WTC11 (cell line): ENCODE measurements around the gene TSPAN7. TPM values are rescaled to one million over a fixed set of nuclear protein-coding genes. Genes with fewer than 3 reads are reported as not detected.

ENCODE experiments used
- ATAC-seq: fragments of 200-7000 bp; cut with Tn5 transposase; 2 replicates; pipeline ENCODE4 v1.10.0; 2021; ENCODE audit warnings: mild to moderate bottlenecking, moderate library complexity
- CTCF ChIA-PET: fragments of 300-600 bp; sonication (Branson Sonifier 250); formaldehyde crosslinking; loops from one replicate; lab custom pipeline; 2021; ENCODE audit warnings: antibody characterized with exemption; lab: Charles Lee
- POLR2A ChIA-PET: fragments of 350-600 bp; sonication (Branson Sonifier 250); formaldehyde crosslinking; loops from one replicate; lab custom pipeline; 2021; ENCODE audit warnings: antibody characterized with exemption; lab: Charles Lee
- DNase-seq: peaks from one replicate; pipeline ENCODE4 v3.0.0; 2021; ENCODE audit warnings: low spot score
- H3K27ac Mint-ChIP-seq: 2 replicates; pipeline ENCODE4 v1.8.0; 2021; ENCODE audit warnings: mixed read lengths
- H3K27me3 Mint-ChIP-seq: 2 replicates; pipeline ENCODE4 v1.8.0; 2021; ENCODE audit warnings: low read depth, mild to moderate bottlenecking, moderate library complexity, mixed read lengths
- H3K36me3 Mint-ChIP-seq: 2 replicates; pipeline ENCODE4 v1.8.0; 2021; ENCODE audit warnings: mixed read lengths
- H3K4me1 Mint-ChIP-seq: 2 replicates; pipeline ENCODE4 v1.8.0; 2022; ENCODE audit warnings: mixed read lengths
- H3K4me3 Mint-ChIP-seq: 2 replicates; pipeline ENCODE4 v1.8.0; 2021; ENCODE audit warnings: mild to moderate bottlenecking, moderate library complexity, mixed read lengths
- H3K9me3 Mint-ChIP-seq: 2 replicates; pipeline ENCODE4 v1.8.0; 2021; ENCODE audit warnings: mixed read lengths
- ATF1 ChIP-seq: sonication (generic); formaldehyde crosslinking; IDR thresholded peaks from 2 replicates; pipeline ENCODE4 v1.8.1; 2023; ENCODE audit warnings: mild to moderate bottlenecking, moderate library complexity, missing genetic modification reagents
- EMX1 ChIP-seq: fragments of 250-450 bp; sonication (Bioruptor Pico); IDR thresholded peaks from 2 replicates; pipeline ENCODE4 v1.8.0; 2021; ENCODE audit warnings: mild to moderate bottlenecking
- ETV6 ChIP-seq: sonication (generic); formaldehyde crosslinking; IDR thresholded peaks from 2 replicates; pipeline ENCODE4 v1.8.1; 2022; ENCODE audit warnings: mild to moderate bottlenecking, missing genetic modification reagents
- FOXK1 ChIP-seq: sonication (generic); formaldehyde crosslinking; IDR thresholded peaks from 2 replicates; pipeline ENCODE4 v1.8.0; 2022; ENCODE audit warnings: mild to moderate bottlenecking, moderate library complexity, missing genetic modification reagents
- HMGA2 ChIP-seq: fragments of 250-450 bp; sonication (Bioruptor Pico); IDR thresholded peaks from 2 replicates; pipeline ENCODE4 v1.4.0; 2021; ENCODE audit warnings: mild to moderate bottlenecking, moderate library complexity
- JAZF1 ChIP-seq: fragments of 250-450 bp; sonication (Bioruptor Pico); IDR thresholded peaks from 2 replicates; pipeline ENCODE4 v1.9.0; 2021; ENCODE audit warnings: moderate library complexity, mild to moderate bottlenecking, inconsistent platforms
- MYBL2 ChIP-seq: sonication (generic); formaldehyde crosslinking; IDR thresholded peaks from 2 replicates; pipeline ENCODE4 v1.8.1; 2023; ENCODE audit warnings: mild to moderate bottlenecking, moderate library complexity, missing genetic modification reagents
- TCF7 ChIP-seq: sonication (generic); formaldehyde crosslinking; IDR thresholded peaks from 2 replicates; pipeline ENCODE4 v1.8.0; 2022; ENCODE audit warnings: mild to moderate bottlenecking, low read depth, missing genetic modification reagents, moderate library complexity
- ZBTB21 ChIP-seq: sonication (generic); formaldehyde crosslinking; IDR thresholded peaks from 2 replicates; pipeline ENCODE4 v1.8.1; 2023; ENCODE audit warnings: mild to moderate bottlenecking, missing genetic modification reagents, borderline replicate concordance
- ZNF232 ChIP-seq: sonication (generic); formaldehyde crosslinking; IDR thresholded peaks from 2 replicates; pipeline ENCODE4 v1.8.0; 2022; ENCODE audit warnings: mild to moderate bottlenecking, missing genetic modification reagents
- ZNF263 ChIP-seq: sonication (generic); formaldehyde crosslinking; IDR thresholded peaks from 2 replicates; pipeline ENCODE4 v1.8.1; 2022; ENCODE audit warnings: low read depth, mild to moderate bottlenecking, moderate library complexity, missing genetic modification reagents
- total RNA-seq: library from RNA; stranded (reverse); gene quantifications from 3 replicates; pipeline ENCODE4 v1.2.3, GENCODE V29; 2021
- TF ChIP-seq, protein P1 (sequence below): sonication (generic); formaldehyde crosslinking; IDR thresholded peaks from 2 replicates; pipeline ENCODE4 v1.8.0; 2022; ENCODE audit warnings: missing genetic modification reagents
- TF ChIP-seq, protein P2 (sequence below): sonication (generic); formaldehyde crosslinking; IDR thresholded peaks from 2 replicates; pipeline ENCODE4 v1.8.1; 2023; ENCODE audit warnings: mild to moderate bottlenecking, missing genetic modification reagents, borderline replicate concordance
- TF ChIP-seq, protein P3 (sequence below): sonication (generic); formaldehyde crosslinking; IDR thresholded peaks from 2 replicates; pipeline ENCODE4 v1.8.1; 2022; ENCODE audit warnings: missing genetic modification reagents, borderline replicate concordance
- TF ChIP-seq, protein P4 (sequence below): fragments of 250-450 bp; sonication (Bioruptor Pico); IDR thresholded peaks from 2 replicates; pipeline ENCODE4 v1.8.0; 2021; ENCODE audit warnings: mild to moderate bottlenecking
- TF ChIP-seq, protein P5 (sequence below): sonication (generic); formaldehyde crosslinking; IDR thresholded peaks from 2 replicates; pipeline ENCODE4 v1.8.0; 2023; ENCODE audit warnings: missing genetic modification reagents
- TF ChIP-seq, protein P6 (sequence below): fragments of 250-450 bp; sonication (Bioruptor Pico); IDR thresholded peaks from 2 replicates; pipeline ENCODE4 v1.9.0; 2021; ENCODE audit warnings: mild to moderate bottlenecking

Gene TSPAN7
- total RNA-seq, 1 experiment from 2014 or later: 10.8 TPM

DNA sequence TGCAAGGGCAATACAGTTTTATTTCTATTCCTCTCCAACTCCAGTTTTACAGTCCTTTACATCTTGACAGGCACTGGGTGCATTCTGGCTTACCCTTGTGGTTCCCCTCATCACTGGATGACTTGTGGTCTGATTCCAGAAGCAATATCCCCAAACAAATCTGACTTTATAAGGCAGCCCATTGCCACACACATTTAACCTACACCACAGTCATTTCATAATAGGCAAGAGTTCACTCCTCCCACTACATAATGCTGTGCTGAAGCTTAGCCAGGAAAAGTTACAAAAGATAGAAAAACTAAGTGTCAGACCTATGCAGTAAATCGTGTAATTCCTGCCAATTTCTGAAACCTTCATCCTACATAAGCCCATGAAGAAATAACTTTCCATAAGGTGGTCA lies 157.0 kb downstream of the TSPAN7 start:
- ATAC-seq (no peak), DNase-seq (no peak)
- no peak overlapping the region for H3K27ac Mint-ChIP-seq
- no peaks in the 10 kb centered on the region for H3K27me3 Mint-ChIP-seq
- no peak overlapping the region for H3K4me3 Mint-ChIP-seq
- no peaks in the 10 kb centered on the region for H3K36me3 Mint-ChIP-seq
- no peak for TF ChIP-seq ETV6
- no peak for TF ChIP-seq ZNF232 (CRISPR knock-in tag)
- TF ChIP-seq TCF7 (CRISPR knock-in tag): no peak
- TF ChIP-seq ZBTB21 (CRISPR knock-in tag): no peak
- TF ChIP-seq, all 79 proteins: peak for 0
- ChIA-PET POLR2A (no interaction called here), CTCF (no interaction called here)
- H3K4me1 Mint-ChIP-seq: no peaks in the 10 kb centered on the region
- H3K9me3 Mint-ChIP-seq: peaks cover 10% of the 10 kb centered on the region

DNA sequence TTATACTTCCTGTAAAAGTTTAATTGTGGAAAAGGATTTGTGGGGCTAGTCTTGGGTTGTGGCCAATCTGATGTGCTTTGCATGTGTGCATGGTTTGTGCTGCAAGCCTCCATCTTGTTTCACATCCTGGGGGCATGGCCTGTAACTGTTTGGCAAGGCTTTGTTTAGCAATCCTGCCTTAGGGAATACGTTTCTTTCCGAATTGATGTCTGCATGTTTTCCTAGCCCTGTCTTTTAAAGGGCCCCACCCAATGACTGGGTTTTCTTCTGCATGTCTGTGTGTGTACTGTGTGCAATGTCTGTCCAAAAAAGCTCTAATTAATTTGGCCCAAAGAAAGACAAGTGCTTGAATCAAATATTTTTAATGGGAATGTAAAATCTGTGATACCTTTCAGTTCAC lies 165.3 kb downstream of the TSPAN7 start:
- Mint-ChIP-seq H3K27ac (no peak overlapping the region), H3K4me3 (no peak overlapping the region), H3K4me1 (no peaks in the 10 kb centered on the region), H3K9me3 (no peaks in the 10 kb centered on the region), H3K36me3 (no peaks in the 10 kb centered on the region), H3K27me3 (no peaks in the 10 kb centered on the region)
- ATAC-seq: no peak
- no peak for TF ChIP-seq ATF1 (CRISPR knock-in tag)
- no peak for TF ChIP-seq EMX1 (CRISPR knock-in tag)
- no peak for TF ChIP-seq FOXK1 (CRISPR knock-in tag)
- no peak for TF ChIP-seq TCF7 (CRISPR knock-in tag)
- TF ChIP-seq JAZF1 (CRISPR knock-in tag): no peak
- TF ChIP-seq ZNF263 (CRISPR knock-in tag): no peak
- no peak for TF ChIP-seq MYBL2 (CRISPR knock-in tag)
- TF ChIP-seq, protein P1, sequence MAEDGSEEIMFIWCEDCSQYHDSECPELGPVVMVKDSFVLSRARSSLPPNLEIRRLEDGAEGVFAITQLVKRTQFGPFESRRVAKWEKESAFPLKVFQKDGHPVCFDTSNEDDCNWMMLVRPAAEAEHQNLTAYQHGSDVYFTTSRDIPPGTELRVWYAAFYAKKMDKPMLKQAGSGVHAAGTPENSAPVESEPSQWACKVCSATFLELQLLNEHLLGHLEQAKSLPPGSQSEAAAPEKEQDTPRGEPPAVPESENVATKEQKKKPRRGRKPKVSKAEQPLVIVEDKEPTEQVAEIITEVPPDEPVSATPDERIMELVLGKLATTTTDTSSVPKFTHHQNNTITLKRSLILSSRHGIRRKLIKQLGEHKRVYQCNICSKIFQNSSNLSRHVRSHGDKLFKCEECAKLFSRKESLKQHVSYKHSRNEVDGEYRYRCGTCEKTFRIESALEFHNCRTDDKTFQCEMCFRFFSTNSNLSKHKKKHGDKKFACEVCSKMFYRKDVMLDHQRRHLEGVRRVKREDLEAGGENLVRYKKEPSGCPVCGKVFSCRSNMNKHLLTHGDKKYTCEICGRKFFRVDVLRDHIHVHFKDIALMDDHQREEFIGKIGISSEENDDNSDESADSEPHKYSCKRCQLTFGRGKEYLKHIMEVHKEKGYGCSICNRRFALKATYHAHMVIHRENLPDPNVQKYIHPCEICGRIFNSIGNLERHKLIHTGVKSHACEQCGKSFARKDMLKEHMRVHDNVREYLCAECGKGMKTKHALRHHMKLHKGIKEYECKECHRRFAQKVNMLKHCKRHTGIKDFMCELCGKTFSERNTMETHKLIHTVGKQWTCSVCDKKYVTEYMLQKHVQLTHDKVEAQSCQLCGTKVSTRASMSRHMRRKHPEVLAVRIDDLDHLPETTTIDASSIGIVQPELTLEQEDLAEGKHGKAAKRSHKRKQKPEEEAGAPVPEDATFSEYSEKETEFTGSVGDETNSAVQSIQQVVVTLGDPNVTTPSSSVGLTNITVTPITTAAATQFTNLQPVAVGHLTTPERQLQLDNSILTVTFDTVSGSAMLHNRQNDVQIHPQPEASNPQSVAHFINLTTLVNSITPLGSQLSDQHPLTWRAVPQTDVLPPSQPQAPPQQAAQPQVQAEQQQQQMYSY (CRISPR knock-in tag): no peak
- TF ChIP-seq, protein P2, sequence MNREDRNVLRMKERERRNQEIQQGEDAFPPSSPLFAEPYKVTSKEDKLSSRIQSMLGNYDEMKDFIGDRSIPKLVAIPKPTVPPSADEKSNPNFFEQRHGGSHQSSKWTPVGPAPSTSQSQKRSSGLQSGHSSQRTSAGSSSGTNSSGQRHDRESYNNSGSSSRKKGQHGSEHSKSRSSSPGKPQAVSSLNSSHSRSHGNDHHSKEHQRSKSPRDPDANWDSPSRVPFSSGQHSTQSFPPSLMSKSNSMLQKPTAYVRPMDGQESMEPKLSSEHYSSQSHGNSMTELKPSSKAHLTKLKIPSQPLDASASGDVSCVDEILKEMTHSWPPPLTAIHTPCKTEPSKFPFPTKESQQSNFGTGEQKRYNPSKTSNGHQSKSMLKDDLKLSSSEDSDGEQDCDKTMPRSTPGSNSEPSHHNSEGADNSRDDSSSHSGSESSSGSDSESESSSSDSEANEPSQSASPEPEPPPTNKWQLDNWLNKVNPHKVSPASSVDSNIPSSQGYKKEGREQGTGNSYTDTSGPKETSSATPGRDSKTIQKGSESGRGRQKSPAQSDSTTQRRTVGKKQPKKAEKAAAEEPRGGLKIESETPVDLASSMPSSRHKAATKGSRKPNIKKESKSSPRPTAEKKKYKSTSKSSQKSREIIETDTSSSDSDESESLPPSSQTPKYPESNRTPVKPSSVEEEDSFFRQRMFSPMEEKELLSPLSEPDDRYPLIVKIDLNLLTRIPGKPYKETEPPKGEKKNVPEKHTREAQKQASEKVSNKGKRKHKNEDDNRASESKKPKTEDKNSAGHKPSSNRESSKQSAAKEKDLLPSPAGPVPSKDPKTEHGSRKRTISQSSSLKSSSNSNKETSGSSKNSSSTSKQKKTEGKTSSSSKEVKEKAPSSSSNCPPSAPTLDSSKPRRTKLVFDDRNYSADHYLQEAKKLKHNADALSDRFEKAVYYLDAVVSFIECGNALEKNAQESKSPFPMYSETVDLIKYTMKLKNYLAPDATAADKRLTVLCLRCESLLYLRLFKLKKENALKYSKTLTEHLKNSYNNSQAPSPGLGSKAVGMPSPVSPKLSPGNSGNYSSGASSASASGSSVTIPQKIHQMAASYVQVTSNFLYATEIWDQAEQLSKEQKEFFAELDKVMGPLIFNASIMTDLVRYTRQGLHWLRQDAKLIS (CRISPR knock-in tag): no peak
- TF ChIP-seq, protein P3, sequence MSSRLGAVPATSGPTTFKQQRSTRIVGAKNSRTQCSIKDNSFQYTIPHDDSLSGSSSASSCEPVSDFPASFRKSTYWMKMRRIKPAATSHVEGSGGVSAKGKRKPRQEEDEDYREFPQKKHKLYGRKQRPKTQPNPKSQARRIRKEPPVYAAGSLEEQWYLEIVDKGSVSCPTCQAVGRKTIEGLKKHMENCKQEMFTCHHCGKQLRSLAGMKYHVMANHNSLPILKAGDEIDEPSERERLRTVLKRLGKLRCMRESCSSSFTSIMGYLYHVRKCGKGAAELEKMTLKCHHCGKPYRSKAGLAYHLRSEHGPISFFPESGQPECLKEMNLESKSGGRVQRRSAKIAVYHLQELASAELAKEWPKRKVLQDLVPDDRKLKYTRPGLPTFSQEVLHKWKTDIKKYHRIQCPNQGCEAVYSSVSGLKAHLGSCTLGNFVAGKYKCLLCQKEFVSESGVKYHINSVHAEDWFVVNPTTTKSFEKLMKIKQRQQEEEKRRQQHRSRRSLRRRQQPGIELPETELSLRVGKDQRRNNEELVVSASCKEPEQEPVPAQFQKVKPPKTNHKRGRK (CRISPR knock-in tag): no peak
- TF ChIP-seq, protein P4, sequence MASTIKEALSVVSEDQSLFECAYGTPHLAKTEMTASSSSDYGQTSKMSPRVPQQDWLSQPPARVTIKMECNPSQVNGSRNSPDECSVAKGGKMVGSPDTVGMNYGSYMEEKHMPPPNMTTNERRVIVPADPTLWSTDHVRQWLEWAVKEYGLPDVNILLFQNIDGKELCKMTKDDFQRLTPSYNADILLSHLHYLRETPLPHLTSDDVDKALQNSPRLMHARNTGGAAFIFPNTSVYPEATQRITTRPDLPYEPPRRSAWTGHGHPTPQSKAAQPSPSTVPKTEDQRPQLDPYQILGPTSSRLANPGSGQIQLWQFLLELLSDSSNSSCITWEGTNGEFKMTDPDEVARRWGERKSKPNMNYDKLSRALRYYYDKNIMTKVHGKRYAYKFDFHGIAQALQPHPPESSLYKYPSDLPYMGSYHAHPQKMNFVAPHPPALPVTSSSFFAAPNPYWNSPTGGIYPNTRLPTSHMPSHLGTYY (CRISPR knock-in tag): no peak
- no peak for TF ChIP-seq HMGA2 (CRISPR knock-in tag)
- TF ChIP-seq, protein P5, sequence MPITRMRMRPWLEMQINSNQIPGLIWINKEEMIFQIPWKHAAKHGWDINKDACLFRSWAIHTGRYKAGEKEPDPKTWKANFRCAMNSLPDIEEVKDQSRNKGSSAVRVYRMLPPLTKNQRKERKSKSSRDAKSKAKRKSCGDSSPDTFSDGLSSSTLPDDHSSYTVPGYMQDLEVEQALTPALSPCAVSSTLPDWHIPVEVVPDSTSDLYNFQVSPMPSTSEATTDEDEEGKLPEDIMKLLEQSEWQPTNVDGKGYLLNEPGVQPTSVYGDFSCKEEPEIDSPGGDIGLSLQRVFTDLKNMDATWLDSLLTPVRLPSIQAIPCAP: no peak
- TF ChIP-seq, protein P6, sequence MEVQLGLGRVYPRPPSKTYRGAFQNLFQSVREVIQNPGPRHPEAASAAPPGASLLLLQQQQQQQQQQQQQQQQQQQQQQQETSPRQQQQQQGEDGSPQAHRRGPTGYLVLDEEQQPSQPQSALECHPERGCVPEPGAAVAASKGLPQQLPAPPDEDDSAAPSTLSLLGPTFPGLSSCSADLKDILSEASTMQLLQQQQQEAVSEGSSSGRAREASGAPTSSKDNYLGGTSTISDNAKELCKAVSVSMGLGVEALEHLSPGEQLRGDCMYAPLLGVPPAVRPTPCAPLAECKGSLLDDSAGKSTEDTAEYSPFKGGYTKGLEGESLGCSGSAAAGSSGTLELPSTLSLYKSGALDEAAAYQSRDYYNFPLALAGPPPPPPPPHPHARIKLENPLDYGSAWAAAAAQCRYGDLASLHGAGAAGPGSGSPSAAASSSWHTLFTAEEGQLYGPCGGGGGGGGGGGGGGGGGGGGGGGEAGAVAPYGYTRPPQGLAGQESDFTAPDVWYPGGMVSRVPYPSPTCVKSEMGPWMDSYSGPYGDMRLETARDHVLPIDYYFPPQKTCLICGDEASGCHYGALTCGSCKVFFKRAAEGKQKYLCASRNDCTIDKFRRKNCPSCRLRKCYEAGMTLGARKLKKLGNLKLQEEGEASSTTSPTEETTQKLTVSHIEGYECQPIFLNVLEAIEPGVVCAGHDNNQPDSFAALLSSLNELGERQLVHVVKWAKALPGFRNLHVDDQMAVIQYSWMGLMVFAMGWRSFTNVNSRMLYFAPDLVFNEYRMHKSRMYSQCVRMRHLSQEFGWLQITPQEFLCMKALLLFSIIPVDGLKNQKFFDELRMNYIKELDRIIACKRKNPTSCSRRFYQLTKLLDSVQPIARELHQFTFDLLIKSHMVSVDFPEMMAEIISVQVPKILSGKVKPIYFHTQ (CRISPR knock-in tag): no peak
- ChIA-PET POLR2A (no interaction called here), CTCF (no interaction called here)
- no peak for DNase-seq
